GM11168 (cell line): Measurements from ENCODE around the gene ZNF280C.

ENCODE experiments used
- in situ Hi-C: fragments of 300-500 bp; cut with MboI; formaldehyde crosslinking; loops from one replicate; pipeline ENCODE4 v1.12.0; 2022; ENCODE audit warnings: low sequenced_read_pairs; ENCODE audit not compliant: unreplicated experiment

ZNF280C gene

GRCh38 chrX:130155564-130155963 lies 113.1 kb downstream of the ZNF280C start:
- in situ Hi-C loops: no loop called here
